GM19099 (cell line): ENCODE data around the gene RAD51C.

Experiments used
- POLR2A ChIP-seq: IDR thresholded peaks from 3 replicates; pipeline ENCODE4 v1.6.1; 2011; ENCODE audit warnings: low read depth; ENCODE audit not compliant: insufficient read length; ENCODE audit errors: extremely low read depth

Gene RAD51C

DNA sequence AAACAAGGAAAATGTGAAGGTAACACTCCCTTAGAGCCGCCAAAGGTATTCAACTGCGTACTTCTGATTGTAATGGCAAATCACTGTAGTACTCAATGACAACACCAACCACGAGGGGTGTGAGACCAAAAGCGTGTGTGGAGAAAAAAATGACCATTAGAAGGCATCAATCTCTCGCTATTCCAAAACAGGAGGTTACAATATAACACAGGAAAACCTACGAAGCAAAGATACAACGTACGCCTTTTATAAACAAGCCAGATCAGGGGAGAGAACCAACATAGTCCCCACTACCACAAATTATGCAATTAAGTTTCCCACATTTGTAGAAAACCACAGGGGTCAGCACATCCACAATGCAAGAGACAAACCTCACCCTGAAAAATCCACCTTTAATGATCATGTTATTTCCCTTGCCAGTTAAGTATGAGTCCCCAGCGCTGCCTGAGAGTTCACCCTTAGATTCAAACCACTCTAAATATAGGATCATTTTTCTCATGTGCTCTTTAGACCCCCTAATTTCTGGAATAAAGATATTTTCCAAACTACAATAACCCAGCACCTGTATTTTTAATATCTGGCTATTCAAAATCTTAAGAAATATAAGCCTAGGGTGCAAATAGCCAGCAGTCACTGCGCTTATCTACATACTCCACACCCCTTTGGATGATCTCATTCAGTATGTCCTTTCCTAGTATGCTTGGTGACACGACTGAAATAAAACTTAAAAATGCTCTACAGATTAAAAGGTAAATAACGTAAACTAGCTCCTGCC lies 13.0 kb upstream of the RAD51C start:
- TF ChIP-seq POLR2A: peak; percentile 46

DNA sequence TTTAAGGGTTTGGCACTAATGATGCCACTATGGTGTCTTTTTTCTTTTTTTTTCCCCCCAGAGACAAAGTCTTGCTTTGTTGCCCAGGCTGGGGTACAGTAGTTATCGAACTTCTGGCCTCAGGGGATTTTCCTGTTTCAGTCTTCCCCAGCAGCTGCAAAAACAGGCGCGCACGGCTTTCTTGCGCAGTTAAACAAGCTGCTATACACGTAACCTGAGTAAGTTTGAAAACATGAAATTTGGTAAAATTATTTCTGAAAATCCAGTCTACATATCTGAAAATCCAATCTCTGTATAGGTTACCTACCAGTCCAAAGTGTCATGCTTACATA lies 12.4 kb upstream of the RAD51C start:
- TF ChIP-seq POLR2A: no peak

DNA sequence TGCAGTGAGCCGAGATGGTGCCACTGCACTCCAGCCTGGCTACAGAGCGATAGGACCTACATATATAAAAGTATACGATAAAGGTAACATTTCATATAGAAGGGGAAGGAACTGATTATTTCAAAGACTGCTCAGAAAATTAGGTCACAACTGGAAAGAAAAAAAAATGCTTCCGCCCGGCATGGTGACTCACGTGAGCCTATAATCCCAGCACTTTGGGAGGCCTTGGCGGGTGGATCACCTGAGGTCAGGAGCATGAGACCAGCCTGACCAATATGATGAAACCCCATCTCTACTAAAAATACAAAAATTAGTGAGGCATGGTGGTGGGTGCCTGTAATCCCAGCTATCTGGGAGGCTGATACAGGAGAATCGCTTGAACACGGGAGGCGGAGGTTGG lies 8.4 kb upstream of the RAD51C start:
- TF ChIP-seq POLR2A: no peak

DNA sequence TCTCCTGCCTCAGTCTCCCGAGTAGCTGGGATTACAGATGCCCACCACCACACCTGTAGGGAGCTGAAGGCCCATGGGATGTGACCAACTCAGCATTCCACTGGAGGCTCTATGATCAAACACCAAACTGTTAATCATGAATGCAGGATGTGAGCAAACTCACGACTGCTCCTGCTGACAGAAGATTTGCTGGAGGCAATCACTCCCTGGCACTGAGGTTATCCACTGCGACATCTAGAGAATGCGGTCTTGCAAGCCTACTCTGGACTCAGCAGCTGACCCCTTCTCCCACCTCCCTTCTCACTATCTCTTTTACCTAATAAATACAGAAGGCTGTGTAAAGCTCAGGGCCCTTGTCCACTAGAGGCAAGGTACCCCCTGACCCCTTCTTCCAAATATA lies 5.4 kb upstream of the RAD51C start:
- no peak for TF ChIP-seq POLR2A

- no peak for TF ChIP-seq POLR2A
Observed at GRCh38 chr17:58688521-58688920, 3.9 kb upstream of the RAD51C start.

DNA sequence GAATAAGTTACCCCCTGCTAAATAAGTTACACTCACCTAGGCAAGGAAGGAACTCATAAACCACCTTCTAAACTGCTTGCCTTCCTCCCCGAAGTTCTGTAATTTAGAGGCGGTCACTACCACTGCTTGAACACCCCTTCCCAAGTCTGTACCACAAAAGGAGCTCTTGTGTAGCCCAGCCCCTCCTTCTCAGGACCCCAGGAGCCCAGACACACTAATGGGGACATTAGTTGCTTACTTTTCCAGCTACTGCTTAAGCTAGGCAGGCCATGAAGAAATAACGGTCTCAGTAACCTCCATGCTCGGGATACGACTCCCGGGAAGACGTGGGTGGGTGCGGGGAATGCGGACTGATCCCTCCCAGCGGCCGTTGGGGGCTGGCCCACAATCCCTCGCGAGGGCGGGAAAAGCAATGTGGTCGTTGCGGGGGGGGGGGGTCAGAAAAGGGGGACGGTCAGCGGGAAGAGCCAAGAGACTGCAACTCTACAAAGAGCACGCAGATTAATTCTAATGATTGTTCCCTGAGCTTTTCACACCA lies 632 bp upstream of the RAD51C start, which contains the start of gene TEX14:
Gene TEX14 (minus strand): TSS at position 345 of the 538 bp plus-strand sequence. CDS start 40,044 bp downstream, outside the sequence.
- TF ChIP-seq POLR2A: no peak

DNA sequence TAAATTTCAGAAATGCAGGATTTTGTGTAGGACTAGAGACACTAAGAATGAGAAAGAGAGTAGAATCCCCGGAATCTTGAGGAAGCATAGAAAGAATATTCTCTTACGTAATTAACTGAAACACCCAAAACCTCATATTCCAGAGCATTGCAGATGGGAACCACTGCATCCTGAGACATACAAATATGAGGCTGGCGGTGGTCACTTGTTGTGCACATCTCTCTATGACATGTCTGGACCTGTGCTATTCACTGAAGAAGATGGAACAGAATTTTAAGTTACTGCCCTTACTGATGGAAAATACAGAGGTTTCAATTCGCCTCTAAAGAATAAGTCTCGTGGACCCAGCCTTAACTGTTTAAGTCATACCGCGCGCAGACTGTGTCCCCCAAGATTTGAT lies 806 bp downstream of the RAD51C start:
- no peak for TF ChIP-seq POLR2A

- no peak for TF ChIP-seq POLR2A
Observed at GRCh38 chr17:58693751-58694150, 1.3 kb downstream of the RAD51C start.

- TF ChIP-seq POLR2A: no peak
Observed at GRCh38 chr17:58694302-58694701, 1.9 kb downstream of the RAD51C start.

DNA sequence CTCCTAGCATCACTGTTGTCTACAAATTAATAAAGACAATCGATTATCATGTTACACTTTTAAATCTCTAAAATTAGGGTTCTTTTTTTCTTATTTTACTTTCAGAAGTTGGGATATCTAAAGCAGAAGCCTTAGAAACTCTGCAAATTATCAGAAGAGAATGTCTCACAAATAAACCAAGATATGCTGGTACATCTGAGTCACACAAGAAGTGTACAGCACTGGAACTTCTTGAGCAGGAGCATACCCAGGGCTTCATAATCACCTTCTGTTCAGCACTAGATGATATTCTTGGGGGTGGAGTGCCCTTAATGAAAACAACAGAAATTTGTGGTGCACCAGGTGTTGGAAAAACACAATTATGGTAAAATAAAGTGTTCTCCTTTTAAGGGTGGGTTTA lies 2.4 kb downstream of the RAD51C start:
- no peak for TF ChIP-seq POLR2A

GRCh38 chr17:58699771-58700170 lies 7.4 kb downstream of the RAD51C start:
- no peak for TF ChIP-seq POLR2A

DNA sequence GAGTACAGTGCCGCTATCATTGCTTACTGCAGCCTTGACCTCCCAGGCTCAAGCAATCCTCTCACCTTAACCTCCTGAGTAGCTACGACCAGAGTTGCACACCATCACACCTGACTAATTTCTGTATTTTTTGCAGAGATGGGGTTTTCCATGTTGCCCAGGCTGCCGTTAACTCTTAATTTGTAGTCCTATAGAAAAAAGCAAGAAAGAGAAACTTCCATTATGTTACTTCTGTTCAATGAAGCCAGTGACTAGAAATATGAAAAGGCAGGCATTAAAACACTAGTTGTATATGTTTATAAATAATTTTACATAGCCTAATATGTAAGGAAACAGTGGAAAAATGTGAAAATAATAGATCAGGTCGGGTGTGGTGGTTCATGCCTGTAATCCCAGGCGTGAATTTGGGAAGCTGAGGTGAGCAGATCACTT lies 9.7 kb downstream of the RAD51C start:
- TF ChIP-seq POLR2A: no peak

DNA sequence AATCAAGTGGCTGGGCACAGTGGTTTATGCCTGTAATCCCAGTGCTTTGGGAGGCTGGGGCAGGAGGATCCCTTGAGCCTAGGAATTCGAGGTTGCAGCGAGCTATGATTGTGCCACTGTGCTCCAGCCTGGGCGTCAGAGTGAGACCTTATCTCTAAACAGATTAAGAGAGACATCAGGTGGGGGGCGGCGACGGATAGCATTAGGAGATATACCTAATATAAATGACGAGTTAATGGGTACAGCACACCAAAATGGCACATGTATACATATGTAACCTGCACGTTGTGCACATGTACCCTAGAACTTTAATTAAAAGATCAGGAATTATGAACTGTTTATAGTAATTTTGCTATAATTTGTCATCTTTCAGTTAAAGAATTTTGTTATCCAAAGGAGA lies 10.3 kb downstream of the RAD51C start:
- TF ChIP-seq POLR2A: no peak

- TF ChIP-seq POLR2A: no peak
Observed at GRCh38 chr17:58703137-58703915, 10.9 kb downstream of the RAD51C start.

GRCh38 chr17:58703916-58704286 lies 11.5 kb downstream of the RAD51C start:
- no peak for TF ChIP-seq POLR2A

GRCh38 chr17:58706351-58707140 lies 14.1 kb downstream of the RAD51C start:
- no peak for TF ChIP-seq POLR2A

- TF ChIP-seq POLR2A: no peak
Observed at GRCh38 chr17:58710948-58711552, 18.6 kb downstream of the RAD51C start.
